CD14-positive monocyte (primary cell): ENCODE results near the gene NCBP3. TPM values are rescaled to one million over a fixed set of nuclear protein-coding genes. Genes with fewer than 3 reads are reported as not detected.

Source experiments
- DNase-seq, 3 donors: peaks; one replicate each; pipeline ENCODE4 v3.0.0-alpha.2; 2011 to 2022
- H2AFZ ChIP-seq: 2 replicates; pipeline ENCODE4 v1.6.0; 2012; ENCODE audit warnings: mild to moderate bottlenecking, low read depth, low read length, inconsistent platforms; ENCODE audit not compliant: insufficient read depth, poor library complexity, severe bottlenecking
- H3K27ac ChIP-seq, 2 donors: 1 replicate in 1 of 2; 2 replicates in 1 of 2; pipeline ENCODE4 v1.5.1; 2012 to 2013; ENCODE audit warnings: low read length in 2 of 2, control low read depth in 1 of 2, inconsistent platforms in 1 of 2, low read depth in 1 of 2, mild to moderate bottlenecking in 1 of 2
- H3K27me3 ChIP-seq, 2 donors: one replicate each; pipeline versions ENCODE4 v1.6.0 to v1.6.1; 2011 to 2013; ENCODE audit warnings: low read length in 2 of 2; ENCODE audit not compliant: control insufficient read depth in 2 of 2, insufficient read depth in 2 of 2
- H3K36me3 ChIP-seq, 2 donors: replicated peaks in 1 of 2; 1 replicate in 1 of 2; 2 replicates in 1 of 2; pipeline versions ENCODE4 v1.5.1 to v1.6.1; 2012 to 2013; ENCODE audit warnings: low read length in 2 of 2, control low read depth in 1 of 2, inconsistent platforms in 1 of 2, mild to moderate bottlenecking in 1 of 2; ENCODE audit not compliant: insufficient read depth in 2 of 2, control insufficient read depth in 1 of 2
- H3K4me1 ChIP-seq, 2 donors: 1 replicate in 1 of 2; 2 replicates in 1 of 2; pipeline versions ENCODE4 v1.5.1 to v1.6.1; 2012 to 2013; ENCODE audit warnings: low read length in 2 of 2, control low read depth in 1 of 2, inconsistent platforms in 1 of 2, mild to moderate bottlenecking in 1 of 2, moderate library complexity in 1 of 2; ENCODE audit not compliant: insufficient read depth in 2 of 2, control insufficient read depth in 1 of 2
- H3K4me2 ChIP-seq: replicated peaks from 2 replicates; pipeline ENCODE3; 2012; ENCODE audit warnings: low read length, moderate library complexity, mild to moderate bottlenecking; ENCODE audit not compliant: poor library complexity, severe bottlenecking; ENCODE audit errors: extremely low read depth
- H3K4me3 ChIP-seq, 3 experiments: fragments of 200-600 bp in 1 of 3; sonication (generic) in 1 of 3; replicated peaks in 1 of 3; 1 replicate in 2 of 3; 2 replicates in 1 of 3; pipeline ENCODE4 v1.5.1; 2011 to 2013; ENCODE audit warnings: low read length in 3 of 3, mild to moderate bottlenecking in 3 of 3, control low read depth in 2 of 3, low read depth in 2 of 3, inconsistent platforms in 1 of 3, moderate library complexity in 1 of 3
- H3K79me2 ChIP-seq: 2 replicates; pipeline ENCODE4 v1.6.0; 2012; ENCODE audit warnings: mild to moderate bottlenecking, control low read depth, inconsistent platforms, low read length, moderate library complexity; ENCODE audit not compliant: insufficient read depth
- H3K9ac ChIP-seq: 2 replicates; pipeline ENCODE4 v1.6.0; 2017; ENCODE audit warnings: low read length, mild to moderate bottlenecking; ENCODE audit not compliant: insufficient read depth, poor library complexity, severe bottlenecking
- H3K9me3 ChIP-seq, 2 donors: replicated peaks in 1 of 2; 1 replicate in 1 of 2; 2 replicates in 1 of 2; pipeline versions ENCODE4 v1.5.1 to v1.6.1; 2012 to 2013; ENCODE audit warnings: low read length in 2 of 2, control low read depth in 1 of 2; ENCODE audit not compliant: control insufficient read depth in 1 of 2, insufficient read depth in 1 of 2
- H4K20me1 ChIP-seq: 2 replicates; pipeline ENCODE4 v1.6.0; 2012; ENCODE audit warnings: mild to moderate bottlenecking, low read length, control low read depth, moderate library complexity; ENCODE audit not compliant: insufficient read depth
- H3K27ac Mint-ChIP-seq, 7 donors: one replicate each; pipeline ENCODE4 v1.8.0; 2020; ENCODE audit warnings: mild to moderate bottlenecking in 7 of 7, mixed read lengths in 7 of 7, moderate library complexity in 6 of 7, inconsistent platforms in 2 of 7
- H3K27me3 Mint-ChIP-seq, 3 donors: one replicate each; pipeline ENCODE4 v1.8.0; 2021 to 2022; ENCODE audit warnings: low read depth in 3 of 3, mild to moderate bottlenecking in 3 of 3, mixed read lengths in 3 of 3, moderate library complexity in 3 of 3, inconsistent platforms in 1 of 3
- H3K36me3 Mint-ChIP-seq, 2 donors: one replicate each; pipeline ENCODE4 v1.8.0; 2020; ENCODE audit warnings: mixed read lengths in 2 of 2, inconsistent platforms in 1 of 2, mild to moderate bottlenecking in 1 of 2
- H3K4me1 Mint-ChIP-seq: one replicate; pipeline ENCODE4 v1.8.0; 2020; ENCODE audit warnings: mild to moderate bottlenecking, mixed read lengths
- H3K4me3 Mint-ChIP-seq, 2 donors: one replicate each; pipeline ENCODE4 v1.8.0; 2020; ENCODE audit warnings: mild to moderate bottlenecking in 2 of 2, mixed read lengths in 2 of 2, moderate library complexity in 1 of 2
- H3K9me3 Mint-ChIP-seq, 7 donors: one replicate each; pipeline ENCODE4 v1.8.0; 2020 to 2022; ENCODE audit warnings: mixed read lengths in 7 of 7, mild to moderate bottlenecking in 6 of 7, moderate library complexity in 6 of 7, inconsistent platforms in 2 of 7
- WGBS: methylation state at CpG from one replicate; pipeline ENCODE4 v1.1.5; 2013; ENCODE audit warnings: missing lambda C conversion rate; ENCODE audit not compliant: insufficient coverage; 5-methylcytosine and 5-hydroxymethylcytosine counted together
- intact Hi-C, 2 donors: fragments of 100-400 bp; cut with micrococcal nuclease; formaldehyde crosslinking; loops; one replicate each; pipeline versions ENCODE4 v1.15.0 to v1.15.1; 2023
- polyA plus RNA-seq, 3 donors: library from polyadenylated mRNA; depleted of rRNA in 1 of 3; unstranded in 2 of 3; stranded (reverse) in 1 of 3; fragments of 300-500 nt in 2 of 3; fragments of >200 nt in 1 of 3; fragmentation: Illumina TruSeq in 2 of 3; gene quantifications; 1 replicate in 2 of 3; 2 replicates in 1 of 3; pipeline ENCODE4 v1.2.3, GENCODE V29; 2012 to 2021
- TF ChIP-seq, protein P1 (sequence below): fragments of 200-600 bp; IDR thresholded peaks from one replicate; pipeline ENCODE4 v1.8.0; 2022; ENCODE audit warnings: antibody characterized with exemption, mild to moderate bottlenecking

The NCBP3 gene
- polyA plus RNA-seq, 3 donors, result 4.9 to 19.0 (median 8.5) TPM

- Mint-ChIP-seq H3K27ac (no peak overlapping the region), H3K9me3 (no peaks in the 10 kb centered on the region), H3K4me1 (peaks cover 1% of the 10 kb centered on the region), H3K36me3 (peaks cover 47 to 52% of the 10 kb centered on the region in 2 donors), H3K4me3 (no peak overlapping the region), H3K27me3 (peaks cover 0 to 3% (median 1%) of the 10 kb centered on the region in 3 donors)
- TF ChIP-seq, protein P1, sequence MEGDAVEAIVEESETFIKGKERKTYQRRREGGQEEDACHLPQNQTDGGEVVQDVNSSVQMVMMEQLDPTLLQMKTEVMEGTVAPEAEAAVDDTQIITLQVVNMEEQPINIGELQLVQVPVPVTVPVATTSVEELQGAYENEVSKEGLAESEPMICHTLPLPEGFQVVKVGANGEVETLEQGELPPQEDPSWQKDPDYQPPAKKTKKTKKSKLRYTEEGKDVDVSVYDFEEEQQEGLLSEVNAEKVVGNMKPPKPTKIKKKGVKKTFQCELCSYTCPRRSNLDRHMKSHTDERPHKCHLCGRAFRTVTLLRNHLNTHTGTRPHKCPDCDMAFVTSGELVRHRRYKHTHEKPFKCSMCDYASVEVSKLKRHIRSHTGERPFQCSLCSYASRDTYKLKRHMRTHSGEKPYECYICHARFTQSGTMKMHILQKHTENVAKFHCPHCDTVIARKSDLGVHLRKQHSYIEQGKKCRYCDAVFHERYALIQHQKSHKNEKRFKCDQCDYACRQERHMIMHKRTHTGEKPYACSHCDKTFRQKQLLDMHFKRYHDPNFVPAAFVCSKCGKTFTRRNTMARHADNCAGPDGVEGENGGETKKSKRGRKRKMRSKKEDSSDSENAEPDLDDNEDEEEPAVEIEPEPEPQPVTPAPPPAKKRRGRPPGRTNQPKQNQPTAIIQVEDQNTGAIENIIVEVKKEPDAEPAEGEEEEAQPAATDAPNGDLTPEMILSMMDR, result no peak
- Histone ChIP-seq H2AFZ (no peak overlapping the region), H3K4me3 (no peak overlapping the region), H3K9ac (no peak overlapping the region), H3K79me2 (no peaks in the 10 kb centered on the region), H3K9me3 (no peaks in the 10 kb centered on the region), H3K36me3 (peaks cover 20 to 24% of the 10 kb centered on the region in 2 donors), H4K20me1 (no peaks in the 10 kb centered on the region), H3K4me2 (no peak overlapping the region), H3K4me1 (no peaks in the 10 kb centered on the region), H3K27ac (no peak overlapping the region), H3K27me3 (no peaks in the 10 kb centered on the region)
- intact Hi-C loops, result no loop called here
- DNase-seq, result no peak
- WGBS, result 96% methylated on average over 25 of the region's 25 CpGs
Measured at GRCh38 chr17:3879591-3880417, 33.8 kb upstream of the NCBP3 start.

GRCh38 chr17:3879186-3879585 is 33.1 kb upstream of the NCBP3 start:
- Histone ChIP-seq H3K4me2 (no peak overlapping the region), H3K9me3 (no peaks in the 10 kb centered on the region), H3K27me3 (no peaks in the 10 kb centered on the region), H2AFZ (no peak overlapping the region), H3K27ac (no peak overlapping the region), H4K20me1 (no peaks in the 10 kb centered on the region), H3K4me1 (no peaks in the 10 kb centered on the region), H3K79me2 (no peaks in the 10 kb centered on the region), H3K9ac (no peak overlapping the region), H3K36me3 (peaks cover 14 to 18% of the 10 kb centered on the region in 2 donors), H3K4me3 (no peak overlapping the region)
- Mint-ChIP-seq H3K4me3 (no peak overlapping the region), H3K4me1 (no peaks in the 10 kb centered on the region), H3K36me3 (peaks cover 42 to 46% of the 10 kb centered on the region in 2 donors), H3K27ac (peak overlapping the region in 1 of 7 donors; percentile 21), H3K27me3 (peaks cover 0 to 1% (median 0%) of the 10 kb centered on the region in 3 donors), H3K9me3 (no peaks in the 10 kb centered on the region)
- intact Hi-C loops, result no loop called here
- WGBS, result 84% methylated on average over 5 of the region's 5 CpGs
- TF ChIP-seq, protein P1, result no peak
- no peak for DNase-seq
